PC-9 (cell line): ENCODE measurements around the gene HPDL.

Source experiments
- CTCF ChIP-seq: fragments of 200-600 bp; sonication (generic); conservative IDR thresholded peaks from 2 replicates; pipeline ENCODE4 v1.6.1; 2017; ENCODE audit warnings: mixed run types, antibody characterized with exemption, mild to moderate bottlenecking, moderate library complexity
- EZH2 ChIP-seq: fragments of 200-600 bp; sonication (generic); IDR thresholded peaks from 2 replicates; pipeline ENCODE4 v1.8.0; 2017; ENCODE audit warnings: antibody characterized with exemption, low read depth

DNA sequence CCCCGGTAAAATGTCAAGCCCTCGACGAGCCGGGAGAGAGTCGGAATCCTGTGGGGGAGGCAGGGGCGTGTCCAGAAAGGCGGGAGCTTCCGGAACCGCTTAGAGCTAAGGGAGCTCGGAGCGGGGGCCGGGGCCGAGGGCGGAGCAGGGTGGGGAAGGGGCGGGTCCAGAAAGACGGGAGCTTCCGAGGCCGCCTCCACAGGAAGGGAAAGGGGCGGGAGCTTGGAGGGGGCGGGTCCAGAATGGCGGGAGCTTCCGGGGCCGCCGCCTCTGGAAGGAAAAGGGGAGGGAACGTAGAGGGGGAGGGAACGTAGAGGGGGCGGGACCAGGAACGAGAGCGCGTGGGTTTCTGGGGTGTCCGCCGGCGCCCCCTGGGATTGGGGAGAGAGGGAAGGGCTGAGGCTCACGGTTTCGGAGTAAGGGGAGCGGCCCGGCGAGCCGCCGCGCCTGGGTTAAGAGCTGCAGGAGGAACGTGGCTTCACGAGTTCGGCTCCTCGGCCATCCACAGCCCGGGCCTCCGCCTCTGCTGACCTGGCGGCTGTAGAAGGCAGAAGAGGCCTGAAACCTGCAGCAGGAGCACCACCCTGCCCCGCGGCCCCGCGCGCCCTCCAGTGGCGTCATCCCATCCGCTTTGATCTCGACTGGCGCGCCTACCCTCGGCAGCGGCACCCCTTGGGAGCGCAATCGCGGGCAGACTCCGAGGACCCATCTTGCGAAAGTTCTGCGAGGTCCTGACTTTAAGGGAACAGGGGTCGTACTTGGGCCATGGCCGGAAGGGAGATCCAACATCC lies 23.0 kb upstream of the HPDL start:
- peak; percentile 69 for TF ChIP-seq CTCF
- no peak for TF ChIP-seq EZH2
